ENCODE results near the gene DTD1.

GRCh38 chr20:18632196-18632789, 44.4 kb downstream of the DTD1 start:
- TF ChIP-seq CTCF (IDR thresholded peaks at IDR 0.05), result peak; percentile 69 to 87 (median 76)
- TF ChIP-seq POLR2A (IDR thresholded peaks at IDR 0.05), result no peak

Data from testis (tissue), 2 donors.